ENCODE data around the gene MT1E. TPM values are rescaled to one million over a fixed set of nuclear protein-coding genes. Genes with fewer than 3 reads are reported as not detected.

MT1E gene
- total RNA-seq, 1 experiment from 2014 or later = 383 TPM

DNA sequence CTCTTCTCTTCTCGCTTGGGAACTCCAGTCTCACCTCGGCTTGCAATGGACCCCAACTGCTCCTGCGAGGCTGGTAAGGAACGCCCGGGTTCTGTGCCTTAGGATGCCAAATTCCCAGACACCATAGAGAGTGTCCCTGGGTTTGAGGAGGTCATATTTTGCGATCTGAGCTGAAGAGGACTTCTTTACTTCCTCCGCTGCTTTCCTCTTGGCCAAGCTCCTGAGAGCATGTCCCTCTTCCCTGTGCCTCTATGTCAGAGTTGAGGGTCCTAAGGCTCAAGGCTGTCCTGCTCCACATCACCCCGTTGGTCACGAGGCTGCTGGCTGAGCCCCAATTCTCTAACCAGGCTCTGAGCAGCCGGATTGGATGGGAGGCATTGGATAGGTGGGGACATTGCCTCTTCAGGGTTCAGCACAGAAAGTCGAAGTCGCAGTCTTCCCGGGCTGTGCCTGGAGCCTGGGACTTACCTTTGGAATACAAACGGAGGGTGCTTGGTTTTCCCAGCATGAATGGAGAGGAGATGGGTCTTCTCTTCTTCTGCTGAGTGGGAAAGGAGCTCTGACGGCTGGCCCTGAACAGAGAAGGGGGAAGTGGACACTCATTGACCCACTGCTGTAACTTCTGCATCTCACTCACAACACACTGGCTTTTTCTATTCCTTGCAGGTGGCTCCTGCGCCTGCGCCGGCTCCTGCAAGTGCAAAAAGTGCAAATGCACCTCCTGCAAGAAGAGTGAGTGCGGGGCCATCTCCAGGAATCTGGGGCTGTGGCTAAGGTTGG, 44.4 kb downstream of the MT1E start:
- intact Hi-C loops (cut with micrococcal nuclease) = no loop called here
- POLR2A ChIA-PET = no interaction called here
- TF ChIP-seq SP1 (IDR thresholded peaks at IDR 0.05; ENCODE audit: low read depth) (no peak), CEBPB (IDR thresholded peaks at IDR 0.05; ENCODE audit: low read depth) (no peak), EZH2 (IDR thresholded peaks at IDR 0.05) (no peak), FOSL1 (IDR thresholded peaks at IDR 0.05; ENCODE audit: low read depth) (no peak), EGR1 (IDR thresholded peaks at IDR 0.05; ENCODE audit: low read depth) (no peak), ZNF274 (IDR thresholded peaks at IDR 0.05; ENCODE audit: low read depth, low read length) (no peak), ELF1 (IDR thresholded peaks at IDR 0.05; ENCODE audit: borderline replicate concordance, low read depth) (no peak), YY1 (IDR thresholded peaks at IDR 0.05; ENCODE audit: extremely low read depth, insufficient replicate concordance, low read depth, low read length) (no peak)
- Histone ChIP-seq H3K36me3 (ENCODE audit: control insufficient read depth in 1 of 2, insufficient read depth in 2 of 2, low read length in 2 of 2) (no peaks in the 10 kb centered on the region), H3K27me3 (ENCODE audit: insufficient read depth, low read length) (no peaks in the 10 kb centered on the region), H2AFZ (ENCODE audit: low read depth, low read length, poor library complexity, severe bottlenecking) (no peak overlapping the region), H3K9me3 (ENCODE audit: control insufficient read depth in 1 of 2, insufficient read depth in 1 of 2, low read depth in 1 of 2, low read length in 2 of 2) (no peaks in the 10 kb centered on the region), H3K4me1 (ENCODE audit: control insufficient read depth in 1 of 2, insufficient read depth in 2 of 2, low read length in 2 of 2) (no peaks in the 10 kb centered on the region), H3K9me2 (ENCODE audit: insufficient read depth) (no peaks in the 10 kb centered on the region), H3K4me3 (replicated peaks in 1 of 2; ENCODE audit: low read depth in 1 of 2, low read length in 2 of 2) (no peak overlapping the region), H4K20me1 (ENCODE audit: insufficient read depth) (no peaks in the 10 kb centered on the region), H3K79me2 (ENCODE audit: insufficient read depth, low read length) (no peaks in the 10 kb centered on the region), H3K9ac (ENCODE audit: low read length) (no peak overlapping the region), H3K27ac (ENCODE audit: low read depth, low read length) (no peak overlapping the region), H3K4me2 (ENCODE audit: low read length) (no peak overlapping the region)
- BruUV-seq (replicated peaks) = no TSS peak
- no peak for DNase-seq (ENCODE audit: low read depth, low spot score)
- CTCF ChIA-PET = no interaction called here
- RAD21 ChIA-PET (ENCODE audit: low non-redundant PET in 1 of 2, low total read pairs in 2 of 2, uncharacterized antibody in 2 of 2, unreplicated experiment in 2 of 2) = no interaction called here
- ATAC-seq = no peak

DNA sequence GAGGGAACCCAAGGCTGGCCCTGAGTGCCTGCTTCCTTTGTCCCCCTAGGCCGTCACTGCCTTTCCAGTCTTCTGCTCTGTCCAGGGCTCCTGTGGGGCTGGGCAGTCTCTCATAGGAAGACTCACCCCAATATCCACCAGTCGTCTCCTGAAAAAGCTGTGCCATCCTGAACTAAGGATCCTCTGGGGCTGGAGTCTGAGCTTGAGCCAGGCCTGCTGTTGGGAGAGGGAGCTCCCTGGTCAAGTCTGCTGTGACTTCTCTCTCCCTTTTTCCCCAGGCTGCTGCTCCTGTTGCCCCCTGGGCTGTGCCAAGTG, 45.0 kb downstream of the MT1E start:
- POLR2A ChIA-PET = no interaction called here

More for the DNA sequence above, 45.0 kb downstream of the MT1E start:
- ChIA-PET CTCF (no interaction called here), RAD21 (ENCODE audit: low non-redundant PET in 1 of 2, low total read pairs in 2 of 2, uncharacterized antibody in 2 of 2, unreplicated experiment in 2 of 2) (no interaction called here)
- Histone ChIP-seq H3K27ac (ENCODE audit: low read depth, low read length) (no peak overlapping the region), H3K9me3 (ENCODE audit: control insufficient read depth in 1 of 2, insufficient read depth in 1 of 2, low read depth in 1 of 2, low read length in 2 of 2) (no peaks in the 10 kb centered on the region), H4K20me1 (ENCODE audit: insufficient read depth) (no peaks in the 10 kb centered on the region), H3K36me3 (ENCODE audit: control insufficient read depth in 1 of 2, insufficient read depth in 2 of 2, low read length in 2 of 2) (no peaks in the 10 kb centered on the region), H3K9me2 (ENCODE audit: insufficient read depth) (no peaks in the 10 kb centered on the region), H3K27me3 (ENCODE audit: insufficient read depth, low read length) (no peaks in the 10 kb centered on the region), H3K4me1 (ENCODE audit: control insufficient read depth in 1 of 2, insufficient read depth in 2 of 2, low read length in 2 of 2) (no peaks in the 10 kb centered on the region), H3K9ac (ENCODE audit: low read length) (no peak overlapping the region), H3K4me2 (ENCODE audit: low read length) (no peak overlapping the region), H3K4me3 (replicated peaks in 1 of 2; ENCODE audit: low read depth in 1 of 2, low read length in 2 of 2) (no peak overlapping the region), H2AFZ (ENCODE audit: low read depth, low read length, poor library complexity, severe bottlenecking) (no peak overlapping the region), H3K79me2 (ENCODE audit: insufficient read depth, low read length) (no peaks in the 10 kb centered on the region)
- ATAC-seq = no peak
- TF ChIP-seq, protein P1, sequence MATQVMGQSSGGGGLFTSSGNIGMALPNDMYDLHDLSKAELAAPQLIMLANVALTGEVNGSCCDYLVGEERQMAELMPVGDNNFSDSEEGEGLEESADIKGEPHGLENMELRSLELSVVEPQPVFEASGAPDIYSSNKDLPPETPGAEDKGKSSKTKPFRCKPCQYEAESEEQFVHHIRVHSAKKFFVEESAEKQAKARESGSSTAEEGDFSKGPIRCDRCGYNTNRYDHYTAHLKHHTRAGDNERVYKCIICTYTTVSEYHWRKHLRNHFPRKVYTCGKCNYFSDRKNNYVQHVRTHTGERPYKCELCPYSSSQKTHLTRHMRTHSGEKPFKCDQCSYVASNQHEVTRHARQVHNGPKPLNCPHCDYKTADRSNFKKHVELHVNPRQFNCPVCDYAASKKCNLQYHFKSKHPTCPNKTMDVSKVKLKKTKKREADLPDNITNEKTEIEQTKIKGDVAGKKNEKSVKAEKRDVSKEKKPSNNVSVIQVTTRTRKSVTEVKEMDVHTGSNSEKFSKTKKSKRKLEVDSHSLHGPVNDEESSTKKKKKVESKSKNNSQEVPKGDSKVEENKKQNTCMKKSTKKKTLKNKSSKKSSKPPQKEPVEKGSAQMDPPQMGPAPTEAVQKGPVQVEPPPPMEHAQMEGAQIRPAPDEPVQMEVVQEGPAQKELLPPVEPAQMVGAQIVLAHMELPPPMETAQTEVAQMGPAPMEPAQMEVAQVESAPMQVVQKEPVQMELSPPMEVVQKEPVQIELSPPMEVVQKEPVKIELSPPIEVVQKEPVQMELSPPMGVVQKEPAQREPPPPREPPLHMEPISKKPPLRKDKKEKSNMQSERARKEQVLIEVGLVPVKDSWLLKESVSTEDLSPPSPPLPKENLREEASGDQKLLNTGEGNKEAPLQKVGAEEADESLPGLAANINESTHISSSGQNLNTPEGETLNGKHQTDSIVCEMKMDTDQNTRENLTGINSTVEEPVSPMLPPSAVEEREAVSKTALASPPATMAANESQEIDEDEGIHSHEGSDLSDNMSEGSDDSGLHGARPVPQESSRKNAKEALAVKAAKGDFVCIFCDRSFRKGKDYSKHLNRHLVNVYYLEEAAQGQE (IDR thresholded peaks at IDR 0.05; ENCODE audit: low read depth) = no peak
- no peak for TF ChIP-seq SP1 (IDR thresholded peaks at IDR 0.05; ENCODE audit: low read depth)
- TF ChIP-seq FOSL1 (IDR thresholded peaks at IDR 0.05; ENCODE audit: low read depth) = no peak
- TF ChIP-seq EZH2 (IDR thresholded peaks at IDR 0.05) = no peak
- no peak for TF ChIP-seq JUND (IDR thresholded peaks at IDR 0.05)
- TF ChIP-seq, protein P2, sequence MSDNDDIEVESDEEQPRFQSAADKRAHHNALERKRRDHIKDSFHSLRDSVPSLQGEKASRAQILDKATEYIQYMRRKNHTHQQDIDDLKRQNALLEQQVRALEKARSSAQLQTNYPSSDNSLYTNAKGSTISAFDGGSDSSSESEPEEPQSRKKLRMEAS (IDR thresholded peaks at IDR 0.05) = no peak
- no peak for TF ChIP-seq CBX3 (IDR thresholded peaks at IDR 0.05; ENCODE audit: low read depth)
- TF ChIP-seq EGR1 (IDR thresholded peaks at IDR 0.05; ENCODE audit: low read depth) = no peak
- TF ChIP-seq POLR2AphosphoS5 (IDR thresholded peaks at IDR 0.05; ENCODE audit: low read depth, low read length) = no peak
- no peak for TF ChIP-seq YY1 (IDR thresholded peaks at IDR 0.05; ENCODE audit: extremely low read depth, insufficient replicate concordance, low read depth, low read length)
- TF ChIP-seq POLR2A (IDR thresholded peaks at IDR 0.05; ENCODE audit: borderline replicate concordance, extremely low read depth, insufficient read depth, insufficient read length) = no peak
- no peak for TF ChIP-seq CEBPB (IDR thresholded peaks at IDR 0.05; ENCODE audit: low read depth)
- intact Hi-C loops (cut with micrococcal nuclease) = no loop called here
- no TSS peak for BruUV-seq (replicated peaks)
- DNase-seq (ENCODE audit: low read depth, low spot score) = no peak
